GM12878 (cell line): ENCODE data around the gene FBN2. TPM values are rescaled to one million over a fixed set of nuclear protein-coding genes. Genes with fewer than 3 reads are reported as not detected.

Source experiments
- ATAC-seq: fragments of 200-7000 bp; cut with Tn5 transposase; 3 replicates; pipeline ENCODE4 v1.9.1; 2020; ENCODE audit warnings: mild to moderate bottlenecking, moderate library complexity
- BruUV-seq: library from RNA; stranded (reverse); fragments of 400-500 nt; replicated peaks from 2 replicates; lab custom pipeline; 2021; lab: Mats Ljungman, UMichigan
- CTCF ChIA-PET: fragments of 300-600 bp; sonication (Branson Sonifier 250); formaldehyde crosslinking; extraction: SDS; loops from one replicate; lab custom pipeline; 2021; ENCODE audit warnings: inconsistent platforms; lab: Yijun Ruan, JAX
- POLR2A ChIA-PET: fragments of 350-600 bp; formaldehyde crosslinking; extraction: SDS; loops from one replicate; lab custom pipeline; 2021; ENCODE audit warnings: inconsistent platforms; lab: Charles Lee
- RAD21 ChIA-PET: fragments of 300-600 bp; sonication (Branson Sonifier 250); formaldehyde crosslinking; loops from one replicate; lab custom pipeline; 2023; ENCODE audit warnings: antibody characterized with exemption; ENCODE audit not compliant: unreplicated experiment; lab: Charles Lee
- SMC1A ChIA-PET: fragments of 300-600 bp; sonication (Branson Sonifier 250); formaldehyde crosslinking; loops from one replicate; lab custom pipeline; 2023; ENCODE audit not compliant: unreplicated experiment, uncharacterized antibody; lab: Charles Lee
- DNase-seq: peaks from one replicate; pipeline ENCODE4 v3.0.0-alpha.2; 2011; ENCODE audit warnings: low read depth, low spot score
- FAIRE-seq: peaks from 3 replicates; lab custom pipeline; 2011; peaks lifted over from hg19 to GRCh38; lab: Jason Lieb, UNC
- H2AFZ ChIP-seq: 2 replicates; pipeline ENCODE4 v1.6.0; 2011; ENCODE audit warnings: low read depth, low read length, control low read depth; ENCODE audit not compliant: control insufficient read depth
- H3K27ac ChIP-seq: 2 replicates; pipeline ENCODE4 v1.5.1; 2011; ENCODE audit warnings: control low read depth; ENCODE audit not compliant: control insufficient read depth, insufficient read depth
- H3K27me3 ChIP-seq, 2 experiments: replicated peaks in 1 of 2; 2 replicates each; pipeline versions ENCODE4 v1.6.0 to v1.6.1; 2011; ENCODE audit warnings: low read length in 1 of 2; ENCODE audit not compliant: control insufficient read depth in 2 of 2, insufficient read depth in 2 of 2
- H3K36me3 ChIP-seq, 2 experiments: 2 replicates each; pipeline ENCODE4 v1.5.1; 2011; ENCODE audit warnings: low read length in 1 of 2; ENCODE audit not compliant: control insufficient read depth in 2 of 2, insufficient read depth in 2 of 2
- H3K4me1 ChIP-seq: 2 replicates; pipeline ENCODE4 v1.6.1; 2011; ENCODE audit warnings: mild to moderate bottlenecking, low read length, moderate library complexity, mixed read lengths; ENCODE audit not compliant: control insufficient read depth, insufficient read depth
- H3K4me2 ChIP-seq: 2 replicates; pipeline ENCODE4 v1.6.0; 2011; ENCODE audit warnings: control low read depth; ENCODE audit not compliant: control insufficient read depth, insufficient read depth
- H3K4me3 ChIP-seq: fragments of 200-600 bp; sonication (generic); 2 replicates; pipeline ENCODE4 v1.5.1; 2016
- H3K79me2 ChIP-seq: 2 replicates; pipeline ENCODE4 v1.6.0; 2011; ENCODE audit warnings: low read length; ENCODE audit not compliant: control insufficient read depth, insufficient read depth
- H3K9ac ChIP-seq: 2 replicates; pipeline ENCODE4 v1.8.0; 2011; ENCODE audit warnings: low read length, control low read depth, mixed read lengths; ENCODE audit not compliant: control insufficient read depth, insufficient read depth
- H3K9me3 ChIP-seq: replicated peaks from 3 replicates; pipeline ENCODE4 v1.5.1; 2011; ENCODE audit warnings: mild to moderate bottlenecking, low read length; ENCODE audit not compliant: control insufficient read depth, insufficient read depth
- H4K20me1 ChIP-seq: 2 replicates; pipeline ENCODE4 v1.6.0; 2011; ENCODE audit not compliant: control insufficient read depth, insufficient read depth
- ESRRA ChIP-seq: IDR thresholded peaks from 2 replicates; pipeline ENCODE4 v1.6.1; 2012; ENCODE audit warnings: mild to moderate bottlenecking, low read length, improper control_type of control experiment
- HDGF ChIP-seq: fragments of 450-650 bp; IDR thresholded peaks from 2 replicates; pipeline ENCODE4 v1.6.1; 2016; ENCODE audit warnings: antibody characterized with exemption
- KDM1A ChIP-seq: fragments of 200-600 bp; sonication (generic); IDR thresholded peaks from 2 replicates; pipeline ENCODE4 v1.6.1; 2016; ENCODE audit warnings: borderline replicate concordance
- SRF ChIP-seq, 2 experiments: IDR thresholded peaks; 2 replicates each; pipeline ENCODE4 v1.6.1; 2011; ENCODE audit warnings: low read depth in 2 of 2, low read length in 2 of 2, mild to moderate bottlenecking in 1 of 2, moderate library complexity in 1 of 2
- WGBS: methylation state at CpG from one replicate; pipeline ENCODE4 v1.1.6; 2016; ENCODE audit warnings: low lambda C conversion rate; ENCODE audit not compliant: insufficient replicate concordance, insufficient coverage; ENCODE audit errors: missing lambda C conversion rate; 5-methylcytosine and 5-hydroxymethylcytosine counted together
- in situ Hi-C: fragments of 300-500 bp; cut with MboI; formaldehyde crosslinking; loops from 9 replicates; pipeline ENCODE4 v1.14.3; 2018; ENCODE audit warnings: mixed read lengths
- intact Hi-C: fragments of 100-400 bp; cut with micrococcal nuclease; formaldehyde crosslinking; loops from one replicate; pipeline ENCODE4 v1.14.2; 2022; ENCODE audit not compliant: unreplicated experiment
- polyA plus RNA-seq, 11 experiments: library from polyadenylated mRNA; depleted of rRNA in 4 of 11; unstranded in 6 of 11; stranded (reverse) in 5 of 11; fragments of >200 nt; fragmentation: Nextera tagmentation in 4 of 11; fragmentation: Illumina TruSeq in 1 of 11; extraction: Ambion mirVana in 4 of 11; extraction: Trizol in 1 of 11; gene quantifications; 1 replicate in 1 of 11; 2 replicates in 10 of 11; pipeline versions ENCODE4 v1.2.1 to v1.2.3, GENCODE V29; 2011 to 2016; ENCODE audit warnings: inconsistent platforms in 2 of 11, missing spikeins in 2 of 11, low read depth in 1 of 11
- total RNA-seq, 4 experiments: library from RNA; depleted of rRNA in 3 of 4; stranded (reverse); fragments of >200 nt in 3 of 4; fragmentation: Illumina TruSeq in 1 of 4; extraction: Trizol in 1 of 4; gene quantifications; 2 replicates each; pipeline versions ENCODE4 v1.2.1 to v1.2.3, GENCODE V29; 2013 to 2021
- TF ChIP-seq, protein P1 (sequence below): IDR thresholded peaks from 2 replicates; pipeline ENCODE4 v1.6.1; 2011; ENCODE audit warnings: low read depth, low read length, improper control_type of control experiment, borderline replicate concordance

Gene FBN2
- total and polyA plus RNA-seq, 10 of the 15 experiments (the other 5 are each of a cell fraction or from before 2014, with no cell fraction given): 0.01 to 0.98 (median 0.10) TPM; not detected in 3

DNA sequence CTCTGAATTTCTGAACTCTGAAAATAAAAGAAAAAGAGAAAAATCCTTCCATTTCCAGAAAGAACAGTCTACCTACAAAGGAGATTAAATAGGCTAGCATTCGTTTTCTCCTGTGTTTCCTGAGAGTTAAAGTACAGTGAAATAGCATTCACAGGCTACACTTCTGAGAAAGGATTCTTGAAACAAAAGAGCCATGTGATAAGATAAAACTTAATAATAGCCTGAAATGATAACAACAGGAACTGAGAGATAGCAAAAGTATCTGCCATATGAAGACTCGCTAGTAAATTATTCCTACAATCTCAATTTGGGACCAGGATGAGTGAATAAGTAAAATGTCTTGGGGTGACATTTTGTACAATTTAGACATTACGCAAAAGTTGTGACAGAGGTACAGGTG is 62.4 kb downstream of the FBN2 start:
- Histone ChIP-seq H3K9me3 (no peaks in the 10 kb centered on the region), H3K27me3 (no peaks in the 10 kb centered on the region), H3K27ac (no peak overlapping the region), H3K4me2 (no peak overlapping the region), H3K9ac (no peak overlapping the region), H3K36me3 (no peaks in the 10 kb centered on the region), H4K20me1 (no peaks in the 10 kb centered on the region), H2AFZ (no peak overlapping the region), H3K4me1 (no peaks in the 10 kb centered on the region), H3K4me3 (no peak overlapping the region), H3K79me2 (no peaks in the 10 kb centered on the region)
- in situ Hi-C loops (no loop called here), intact Hi-C loops (no loop called here)
- 43% methylated on average over 3 of the region's 3 CpGs for WGBS
- ChIA-PET CTCF (no interaction called here), SMC1A (interaction anchor here (0.7 to 2.3 kb wide), 2 partner anchors 16 to 886 kb away, joined by 3 to 5 read pairs; no protein-coding TSS in a partner anchor), RAD21 (no interaction called here), POLR2A (no interaction called here)
- ATAC-seq (no peak), FAIRE-seq (no peak), DNase-seq (no peak)
- TF ChIP-seq, protein P1, sequence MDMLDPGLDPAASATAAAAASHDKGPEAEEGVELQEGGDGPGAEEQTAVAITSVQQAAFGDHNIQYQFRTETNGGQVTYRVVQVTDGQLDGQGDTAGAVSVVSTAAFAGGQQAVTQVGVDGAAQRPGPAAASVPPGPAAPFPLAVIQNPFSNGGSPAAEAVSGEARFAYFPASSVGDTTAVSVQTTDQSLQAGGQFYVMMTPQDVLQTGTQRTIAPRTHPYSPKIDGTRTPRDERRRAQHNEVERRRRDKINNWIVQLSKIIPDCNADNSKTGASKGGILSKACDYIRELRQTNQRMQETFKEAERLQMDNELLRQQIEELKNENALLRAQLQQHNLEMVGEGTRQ: no peak
- TF ChIP-seq SRF (IDR thresholded peaks at IDR 0.05; ENCODE audit: low read depth in 2 of 2, low read length in 2 of 2): no peak
- no TSS peak for BruUV-seq

DNA sequence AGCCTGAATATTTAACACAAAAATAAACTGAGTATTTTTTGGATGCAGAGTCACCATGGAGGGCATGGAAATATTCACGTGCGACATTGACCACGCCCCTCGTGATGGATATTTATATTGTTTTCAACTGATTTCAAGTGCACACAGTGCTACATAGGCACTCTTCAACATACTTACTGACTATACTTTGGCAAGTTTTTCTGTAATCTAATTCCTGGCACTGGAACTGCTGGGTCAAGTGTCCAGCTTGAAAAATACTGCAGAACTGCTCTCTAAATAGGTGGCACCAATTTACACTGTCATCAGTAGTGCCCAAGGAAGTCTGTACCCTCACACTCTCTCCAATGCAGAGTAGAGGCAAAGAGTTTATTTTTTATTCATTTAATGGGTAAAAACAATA is 65.1 kb downstream of the FBN2 start:
- ChIA-PET SMC1A (no interaction called here), RAD21 (interaction anchor here (0.7 to 1.1 kb wide), 2 partner anchors 18 to 137 kb away, joined by 3 read pairs; no protein-coding TSS in a partner anchor), CTCF (interaction anchor here (1.0 kb wide), 1 partner anchor 22 kb away, joined by 3 read pairs; no protein-coding TSS in a partner anchor), POLR2A (no interaction called here)
- Histone ChIP-seq H3K4me1 (no peaks in the 10 kb centered on the region), H3K9me3 (no peaks in the 10 kb centered on the region), H3K27me3 (no peaks in the 10 kb centered on the region), H3K36me3 (no peaks in the 10 kb centered on the region), H3K27ac (no peak overlapping the region), H3K4me3 (no peak overlapping the region), H2AFZ (no peak overlapping the region), H3K9ac (no peak overlapping the region), H3K79me2 (no peaks in the 10 kb centered on the region), H4K20me1 (no peaks in the 10 kb centered on the region), H3K4me2 (no peak overlapping the region)
- in situ Hi-C loops: no loop called here
- intact Hi-C loops: no loop called here
- BruUV-seq: no TSS peak
- FAIRE-seq (no peak), ATAC-seq (no peak), DNase-seq (no peak)
- 47% methylated on average over 4 of the region's 4 CpGs for WGBS
- TF ChIP-seq HDGF (no peak), KDM1A (no peak), ESRRA (no peak)
